ENCODE results near the gene SGCA. TPM values are rescaled to one million over a fixed set of nuclear protein-coding genes. Genes with fewer than 3 reads are reported as not detected.

The SGCA gene
- total and polyA plus RNA-seq, 5 donors from 2014 or later, result not detected

DNA sequence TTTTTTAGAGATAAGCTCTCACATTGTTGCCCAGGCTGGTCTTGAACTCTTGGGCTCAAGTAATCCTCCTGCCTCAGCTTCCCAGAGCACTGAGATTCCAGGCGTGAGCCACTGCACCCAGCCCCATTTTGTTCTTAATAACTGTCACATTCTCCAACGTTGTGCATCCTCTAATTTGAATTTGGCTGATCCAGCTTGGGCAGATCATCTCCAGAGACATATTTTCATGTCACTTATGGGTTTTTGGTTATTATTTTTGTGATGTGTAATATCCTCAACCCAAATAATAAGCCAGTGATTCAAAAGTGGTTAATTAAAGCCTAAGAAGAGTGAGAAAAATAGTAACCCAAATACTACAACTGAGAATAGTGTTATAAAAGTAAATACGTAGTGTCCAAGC lies 51.8 kb downstream of the SGCA start:
- peaks cover 0 to 3% (median 0%) of the 10 kb centered on the region in 7 donors for H3K9me3 Mint-ChIP-seq
- no peak for ATAC-seq (ENCODE audit: low read depth in 2 of 2)
- H3K36me3 ChIP-seq (ENCODE audit: control insufficient read depth, insufficient read depth, low read length), result no peaks in the 10 kb centered on the region
- no peaks in the 10 kb centered on the region for H3K9me3 ChIP-seq (ENCODE audit: control insufficient read depth in 2 of 2, low read length in 2 of 2)
- DNase-seq, result no peak
- no peak overlapping the region for H3K27ac Mint-ChIP-seq
- H3K4me3 ChIP-seq (ENCODE audit: low read depth, low read length), result no peak overlapping the region
- no peaks in the 10 kb centered on the region for H3K36me3 Mint-ChIP-seq
- H3K4me1 Mint-ChIP-seq, result peaks cover 0 to 4% (median 3%) of the 10 kb centered on the region in 4 donors
- H3K27me3 ChIP-seq (ENCODE audit: control insufficient read depth, insufficient read depth, low read length), result no peaks in the 10 kb centered on the region
- no peak overlapping the region for H3K27ac ChIP-seq (ENCODE audit: insufficient read depth, low read length, poor library complexity, severe bottlenecking)
- H3K4me1 ChIP-seq (ENCODE audit: control insufficient read depth, insufficient read depth, low read length, poor library complexity, severe bottlenecking), result no peaks in the 10 kb centered on the region
- no peak overlapping the region for H3K4me3 Mint-ChIP-seq
- H3K27me3 Mint-ChIP-seq, result peaks cover 21% of the 10 kb centered on the region

GRCh38 chr17:50218071-50218759 lies 52.4 kb downstream of the SGCA start:
- H3K36me3 ChIP-seq (ENCODE audit: control insufficient read depth, insufficient read depth, low read length), result no peaks in the 10 kb centered on the region
- no peak overlapping the region for H3K4me3 ChIP-seq (ENCODE audit: low read depth, low read length)
- H3K9me3 Mint-ChIP-seq, result peaks cover 0 to 3% (median 0%) of the 10 kb centered on the region in 7 donors
- no peak for DNase-seq
- peaks cover 20% of the 10 kb centered on the region for H3K27me3 Mint-ChIP-seq
- no peaks in the 10 kb centered on the region for H3K27me3 ChIP-seq (ENCODE audit: control insufficient read depth, insufficient read depth, low read length)
- H3K27ac ChIP-seq (ENCODE audit: insufficient read depth, low read length, poor library complexity, severe bottlenecking), result no peak overlapping the region
- no peak overlapping the region for H3K4me3 Mint-ChIP-seq
- H3K27ac Mint-ChIP-seq, result no peak overlapping the region
- H3K4me1 ChIP-seq (ENCODE audit: control insufficient read depth, insufficient read depth, low read length, poor library complexity, severe bottlenecking), result no peaks in the 10 kb centered on the region
- no peak for ATAC-seq (ENCODE audit: low read depth in 2 of 2)
- H3K4me1 Mint-ChIP-seq, result peaks cover 0 to 2% (median under 1%) of the 10 kb centered on the region in 4 donors
- no peaks in the 10 kb centered on the region for H3K9me3 ChIP-seq (ENCODE audit: control insufficient read depth in 2 of 2, low read length in 2 of 2)
- H3K36me3 Mint-ChIP-seq, result no peaks in the 10 kb centered on the region

DNA sequence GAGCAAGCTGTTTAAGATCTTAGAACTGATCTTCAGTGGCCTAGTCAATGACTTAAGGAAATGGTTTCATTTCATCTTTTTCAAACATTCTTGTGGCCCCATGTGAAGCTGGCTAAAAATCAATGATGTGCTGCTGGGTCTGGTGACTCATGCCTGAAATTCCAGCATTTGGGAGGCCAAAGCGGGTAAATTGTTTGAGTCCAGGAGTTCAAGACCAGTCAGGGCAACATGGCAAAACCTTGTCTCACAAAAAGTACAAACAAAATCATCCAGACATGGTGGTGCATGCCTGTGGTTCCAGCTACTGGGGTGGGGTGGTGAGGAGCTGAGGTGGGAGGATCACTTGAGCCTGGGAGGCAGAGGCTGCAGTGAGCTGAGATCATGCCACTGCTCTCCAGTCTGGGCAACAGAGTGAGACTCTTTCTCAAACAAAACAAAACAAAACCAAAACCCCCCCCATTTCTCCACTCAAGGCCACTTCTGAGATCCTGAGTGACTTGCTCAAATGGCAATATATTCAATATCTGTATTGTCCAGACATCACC lies 53.0 kb downstream of the SGCA start:
- Mint-ChIP-seq H3K4me3 (no peak overlapping the region), H3K4me1 (no peaks in the 10 kb centered on the region), H3K27me3 (peaks cover 17% of the 10 kb centered on the region), H3K36me3 (no peaks in the 10 kb centered on the region), H3K9me3 (peaks cover 0 to 3% (median 0%) of the 10 kb centered on the region in 7 donors), H3K27ac (no peak overlapping the region)
- no peaks in the 10 kb centered on the region for H3K27me3 ChIP-seq (ENCODE audit: control insufficient read depth, insufficient read depth, low read length)
- H3K9me3 ChIP-seq (ENCODE audit: control insufficient read depth in 2 of 2, low read length in 2 of 2), result no peaks in the 10 kb centered on the region
- H3K4me3 ChIP-seq (ENCODE audit: low read depth, low read length), result no peak overlapping the region
- no peaks in the 10 kb centered on the region for H3K4me1 ChIP-seq (ENCODE audit: control insufficient read depth, insufficient read depth, low read length, poor library complexity, severe bottlenecking)
- ATAC-seq (ENCODE audit: low read depth in 2 of 2) (no peak), DNase-seq (no peak)
- no peak overlapping the region for H3K27ac ChIP-seq (ENCODE audit: insufficient read depth, low read length, poor library complexity, severe bottlenecking)
- H3K36me3 ChIP-seq (ENCODE audit: control insufficient read depth, insufficient read depth, low read length), result no peaks in the 10 kb centered on the region

GRCh38 chr17:50219342-50219741 lies 53.5 kb downstream of the SGCA start:
- no peaks in the 10 kb centered on the region for H3K4me1 ChIP-seq (ENCODE audit: control insufficient read depth, insufficient read depth, low read length, poor library complexity, severe bottlenecking)
- H3K4me1 Mint-ChIP-seq, result no peaks in the 10 kb centered on the region
- H3K27ac ChIP-seq (ENCODE audit: insufficient read depth, low read length, poor library complexity, severe bottlenecking), result no peak overlapping the region
- H3K36me3 Mint-ChIP-seq, result no peaks in the 10 kb centered on the region
- no peak overlapping the region for H3K27ac Mint-ChIP-seq
- no peak overlapping the region for H3K4me3 ChIP-seq (ENCODE audit: low read depth, low read length)
- H3K27me3 ChIP-seq (ENCODE audit: control insufficient read depth, insufficient read depth, low read length), result no peaks in the 10 kb centered on the region
- peaks cover 0 to 3% (median 0%) of the 10 kb centered on the region in 7 donors for H3K9me3 Mint-ChIP-seq
- no peak for ATAC-seq (ENCODE audit: low read depth in 2 of 2)
- no peaks in the 10 kb centered on the region for H3K9me3 ChIP-seq (ENCODE audit: control insufficient read depth in 2 of 2, low read length in 2 of 2)
- peaks cover 17% of the 10 kb centered on the region for H3K27me3 Mint-ChIP-seq
- no peak for DNase-seq
- H3K36me3 ChIP-seq (ENCODE audit: control insufficient read depth, insufficient read depth, low read length), result no peaks in the 10 kb centered on the region
- H3K4me3 Mint-ChIP-seq, result no peak overlapping the region

DNA sequence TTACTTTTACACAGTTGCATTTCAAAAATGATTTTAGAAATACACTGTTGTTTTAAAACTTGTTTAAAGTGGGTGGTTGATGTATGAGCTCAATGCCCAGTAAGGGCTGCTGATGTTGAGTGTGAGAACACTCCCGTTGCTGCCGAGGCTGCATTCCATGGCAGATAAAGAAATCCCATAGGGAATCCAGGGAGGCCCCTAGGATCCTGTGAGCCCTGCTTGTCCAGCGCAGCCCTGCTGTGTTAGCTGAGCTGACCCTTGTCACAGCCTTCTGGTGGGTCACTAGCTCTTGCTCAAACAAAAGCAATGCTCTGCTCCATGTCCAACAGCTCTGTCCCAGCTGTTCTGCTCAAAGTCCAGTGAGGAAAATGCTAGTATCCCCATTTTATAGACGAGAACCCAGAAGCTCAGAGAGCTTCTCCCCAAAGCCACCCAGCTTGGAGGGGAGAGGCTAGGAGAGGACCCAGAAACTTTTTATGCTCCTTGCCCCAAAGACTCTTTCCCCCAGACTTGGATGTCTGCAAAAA lies 54.2 kb downstream of the SGCA start:
- ATAC-seq (ENCODE audit: low read depth in 2 of 2), result no peak
- Histone ChIP-seq H3K4me1 (ENCODE audit: control insufficient read depth, insufficient read depth, low read length, poor library complexity, severe bottlenecking) (no peaks in the 10 kb centered on the region), H3K27me3 (ENCODE audit: control insufficient read depth, insufficient read depth, low read length) (no peaks in the 10 kb centered on the region), H3K36me3 (ENCODE audit: control insufficient read depth, insufficient read depth, low read length) (no peaks in the 10 kb centered on the region), H3K9me3 (ENCODE audit: control insufficient read depth in 2 of 2, low read length in 2 of 2) (peaks cover 0 to under 1% of the 10 kb centered on the region in 2 experiments), H3K4me3 (ENCODE audit: low read depth, low read length) (no peak overlapping the region), H3K27ac (ENCODE audit: insufficient read depth, low read length, poor library complexity, severe bottlenecking) (no peak overlapping the region)
- Mint-ChIP-seq H3K27me3 (peaks cover 17% of the 10 kb centered on the region), H3K9me3 (peaks cover 0 to 7% (median 2%) of the 10 kb centered on the region in 7 donors), H3K4me3 (peak overlapping the region in 1 of 4 donors; percentile 7), H3K4me1 (no peaks in the 10 kb centered on the region), H3K27ac (no peak overlapping the region), H3K36me3 (peaks cover 6% of the 10 kb centered on the region)
- no peak for DNase-seq

GRCh38 chr17:50220811-50221210 lies 55.0 kb downstream of the SGCA start:
- H3K4me1 ChIP-seq (ENCODE audit: control insufficient read depth, insufficient read depth, low read length, poor library complexity, severe bottlenecking), result no peaks in the 10 kb centered on the region
- Mint-ChIP-seq H3K36me3 (peaks cover 6% of the 10 kb centered on the region), H3K4me3 (no peak overlapping the region), H3K27me3 (peaks cover 21% of the 10 kb centered on the region), H3K4me1 (no peaks in the 10 kb centered on the region), H3K9me3 (peaks cover 0 to 14% (median 3%) of the 10 kb centered on the region in 7 donors), H3K27ac (no peak overlapping the region)
- DNase-seq, result no peak
- H3K27ac ChIP-seq (ENCODE audit: insufficient read depth, low read length, poor library complexity, severe bottlenecking), result no peak overlapping the region
- no peak for ATAC-seq (ENCODE audit: low read depth in 2 of 2)
- no peaks in the 10 kb centered on the region for H3K27me3 ChIP-seq (ENCODE audit: control insufficient read depth, insufficient read depth, low read length)
- peaks cover 0 to 8% of the 10 kb centered on the region in 2 experiments for H3K9me3 ChIP-seq (ENCODE audit: control insufficient read depth in 2 of 2, low read length in 2 of 2)
- H3K36me3 ChIP-seq (ENCODE audit: control insufficient read depth, insufficient read depth, low read length), result no peaks in the 10 kb centered on the region
- no peak overlapping the region for H3K4me3 ChIP-seq (ENCODE audit: low read depth, low read length)

DNA sequence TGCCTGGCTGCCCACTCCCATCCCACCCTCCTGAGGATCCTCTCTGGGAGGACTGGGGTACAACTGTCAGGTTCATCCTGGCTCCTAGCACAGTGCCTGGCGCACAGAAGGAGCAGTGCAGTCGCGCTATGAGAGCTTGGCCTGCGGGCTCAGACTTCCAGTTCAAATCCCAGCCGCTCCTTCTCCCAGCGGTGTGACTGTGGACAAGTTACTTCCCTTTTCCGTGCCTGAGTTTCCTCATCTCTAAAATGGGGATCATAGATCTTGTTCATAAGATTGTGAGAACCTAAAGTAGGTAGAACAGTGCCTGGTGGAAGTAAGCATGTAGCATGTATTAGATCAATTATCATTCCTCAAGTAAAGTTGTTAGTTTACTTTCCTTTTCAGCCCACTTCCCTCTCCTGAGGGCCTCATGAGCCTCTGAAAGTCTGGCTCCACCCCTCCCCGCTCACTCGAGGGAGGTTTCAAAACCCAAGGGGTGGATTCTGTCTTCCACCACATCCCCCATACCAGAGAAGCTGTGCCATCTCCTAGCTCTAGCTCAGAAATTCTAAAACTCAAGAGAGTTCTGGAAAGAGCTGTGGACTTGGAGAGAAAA lies 55.6 kb downstream of the SGCA start:
- no peaks in the 10 kb centered on the region for H3K4me1 Mint-ChIP-seq

More for the DNA sequence above, 55.6 kb downstream of the SGCA start:
- Histone ChIP-seq H3K36me3 (ENCODE audit: control insufficient read depth, insufficient read depth, low read length) (no peaks in the 10 kb centered on the region), H3K4me3 (ENCODE audit: low read depth, low read length) (no peak overlapping the region), H3K27me3 (ENCODE audit: control insufficient read depth, insufficient read depth, low read length) (no peaks in the 10 kb centered on the region), H3K4me1 (ENCODE audit: control insufficient read depth, insufficient read depth, low read length, poor library complexity, severe bottlenecking) (no peaks in the 10 kb centered on the region), H3K9me3 (ENCODE audit: control insufficient read depth in 2 of 2, low read length in 2 of 2) (peaks cover 0 to 10% of the 10 kb centered on the region in 2 experiments), H3K27ac (ENCODE audit: insufficient read depth, low read length, poor library complexity, severe bottlenecking) (no peak overlapping the region)
- ATAC-seq (ENCODE audit: low read depth in 2 of 2) (no peak), DNase-seq (peak in 1 of 3 donors; percentile 18)
- Mint-ChIP-seq H3K4me3 (no peak overlapping the region), H3K27me3 (peaks cover 21% of the 10 kb centered on the region), H3K36me3 (peaks cover 10% of the 10 kb centered on the region), H3K27ac (no peak overlapping the region), H3K9me3 (peaks cover 0 to 18% (median 3%) of the 10 kb centered on the region in 7 donors)

Data from CD4-positive, CD25-positive, alpha-beta regulatory T cell (primary cell).